Neural cell (in vitro differentiated cells): ENCODE measurements around the gene TMEM184A. TPM values are rescaled to one million over a fixed set of nuclear protein-coding genes. Genes with fewer than 3 reads are reported as not detected.

Source experiments
- H2AFZ ChIP-seq: fragments of 200-600, 300-800 bp; sonication (generic), shearing (Covaris generic); 2 replicates; pipeline ENCODE4 v1.6.0; 2014; ENCODE audit warnings: low read depth, mild to moderate bottlenecking, antibody characterized with exemption, low read length, moderate library complexity
- H3F3A ChIP-seq: fragments of 200-600 bp; shearing (Covaris generic); 2 replicates; pipeline ENCODE4 v1.6.1; 2016; ENCODE audit warnings: mild to moderate bottlenecking, moderate library complexity, mixed read lengths, antibody characterized with exemption, low read length; ENCODE audit not compliant: insufficient read depth, poor library complexity, severe bottlenecking
- H3K27ac ChIP-seq: fragments of 200-600, 300-800 bp; sonication (generic), shearing (Covaris generic); 2 replicates; pipeline ENCODE4 v1.5.1; 2014; ENCODE audit warnings: mild to moderate bottlenecking, low read length, moderate library complexity
- H3K27me3 ChIP-seq: fragments of 300-800, 200-600 bp; sonication (generic), shearing (Covaris generic); 2 replicates; pipeline ENCODE4 v1.6.0; 2014; ENCODE audit warnings: mild to moderate bottlenecking, low read depth, low read length, moderate library complexity; ENCODE audit not compliant: insufficient read depth
- H3K36me3 ChIP-seq: fragments of 300-800, 200-600 bp; sonication (generic), shearing (Covaris generic); 2 replicates; pipeline ENCODE4 v1.5.1; 2014; ENCODE audit warnings: mild to moderate bottlenecking, antibody characterized with exemption, low read length, moderate library complexity; ENCODE audit not compliant: insufficient read depth
- H3K4me2 ChIP-seq: fragments of 300-800, 200-600 bp; sonication (generic), shearing (Covaris generic); 2 replicates; pipeline ENCODE4 v1.6.0; 2014; ENCODE audit warnings: mild to moderate bottlenecking, low read length
- H3K4me3 ChIP-seq: fragments of 300-800, 200-600 bp; sonication (generic), shearing (Covaris generic); 2 replicates; pipeline ENCODE4 v1.5.1; 2014; ENCODE audit warnings: mild to moderate bottlenecking, low read length, moderate library complexity
- H3K79me2 ChIP-seq: fragments of 200-600 bp; shearing (Covaris generic); replicated peaks from 2 replicates; pipeline ENCODE4 v1.6.0; 2014; ENCODE audit warnings: mild to moderate bottlenecking, low read length, moderate library complexity; ENCODE audit not compliant: insufficient read depth
- H3K9ac ChIP-seq: fragments of 300-800, 200-600 bp; sonication (generic), shearing (Covaris generic); 2 replicates; pipeline ENCODE4 v1.6.1; 2016; ENCODE audit warnings: mild to moderate bottlenecking, low read length, mixed read lengths
- H3K9me2 ChIP-seq: fragments of 200-600 bp; shearing (Covaris generic); 2 replicates; pipeline ENCODE4 v1.6.1; 2016; ENCODE audit warnings: mild to moderate bottlenecking, low read length, mixed read lengths; ENCODE audit not compliant: insufficient read depth
- H3K9me3 ChIP-seq: fragments of 200-600, 300-800 bp; sonication (generic), shearing (Covaris generic); 2 replicates; pipeline ENCODE4 v1.6.1; 2016; ENCODE audit warnings: mild to moderate bottlenecking, mixed run types, low read length, moderate library complexity, mixed read lengths
- H4K20me1 ChIP-seq: fragments of 200-600 bp; shearing (Covaris generic); 2 replicates; pipeline ENCODE4 v1.6.1; 2016; ENCODE audit warnings: mild to moderate bottlenecking, mixed run types; ENCODE audit not compliant: insufficient read depth
- CTCF ChIP-seq: fragments of 450-650 bp; IDR thresholded peaks from 2 replicates; pipeline ENCODE4 v1.5.1; 2014; ENCODE audit warnings: antibody characterized with exemption, mild to moderate bottlenecking, moderate library complexity; ENCODE audit not compliant: poor library complexity, severe bottlenecking
- EP300 ChIP-seq: fragments of 450-650 bp; conservative IDR thresholded peaks from 2 replicates; pipeline ENCODE4 v1.6.1; 2014; ENCODE audit warnings: antibody characterized with exemption, mild to moderate bottlenecking, moderate library complexity; ENCODE audit not compliant: poor library complexity, severe bottlenecking
- EZH2 ChIP-seq: fragments of 200-600, 300-800 bp; shearing (Covaris generic), sonication (generic); IDR thresholded peaks from 2 replicates; pipeline ENCODE4 v1.6.1; 2014; ENCODE audit warnings: antibody characterized with exemption, low read length, borderline replicate concordance, mild to moderate bottlenecking; ENCODE audit not compliant: insufficient read depth, poor library complexity, severe bottlenecking
- MXI1 ChIP-seq: fragments of 450-650 bp; conservative IDR thresholded peaks from 2 replicates; pipeline ENCODE4 v1.6.1; 2014; ENCODE audit warnings: antibody characterized with exemption, mild to moderate bottlenecking; ENCODE audit not compliant: poor library complexity, severe bottlenecking
- POLR2AphosphoS5 ChIP-seq: IDR thresholded peaks from 2 replicates; pipeline ENCODE4 v1.6.1; 2012
- RAD21 ChIP-seq: fragments of 450-650 bp; conservative IDR thresholded peaks from 2 replicates; pipeline ENCODE4 v1.6.1; 2014; ENCODE audit warnings: antibody characterized with exemption, mild to moderate bottlenecking, moderate library complexity
- REST ChIP-seq: IDR thresholded peaks from 2 replicates; pipeline ENCODE4 v1.6.1; 2012; ENCODE audit warnings: borderline replicate concordance
- SMC3 ChIP-seq: fragments of 450-650 bp; conservative IDR thresholded peaks from 2 replicates; pipeline ENCODE4 v1.6.1; 2014; ENCODE audit warnings: antibody characterized with exemption, mild to moderate bottlenecking, moderate library complexity; ENCODE audit not compliant: poor library complexity
- TAF1 ChIP-seq: IDR thresholded peaks from 2 replicates; pipeline ENCODE4 v1.6.1; 2012; ENCODE audit warnings: low read depth
- polyA plus RNA-seq: library from polyadenylated mRNA; depleted of rRNA; stranded (reverse); fragments of >200 nt; gene quantifications from 2 replicates; pipeline ENCODE4 v1.2.3, GENCODE V29; 2014

The TMEM184A gene
- polyA plus RNA-seq, 1 donor from 2014 or later = not detected

GRCh38 chr7:1569833-1570632 lies 14.0 kb upstream of the TMEM184A start, which contains the start of gene PSMG3:
Gene PSMG3, minus strand, starts transcription at chr7:1570032. Its CDS starts 693 bp downstream, at chr7:1569339.
- H3K36me3 ChIP-seq = no peaks in the 10 kb centered on the region
- H3K79me2 ChIP-seq = peaks cover 5% of the 10 kb centered on the region
- no peaks in the 10 kb centered on the region for H4K20me1 ChIP-seq
- H3K27ac ChIP-seq = peak within 1 kb of the TSS; percentile 74
- H3F3A ChIP-seq = no peaks in the 10 kb centered on the region
- no peaks in the 10 kb centered on the region for H3K9me2 ChIP-seq
- peak within 1 kb of the TSS; percentile 32 for H2AFZ ChIP-seq
- H3K4me2 ChIP-seq = no peak within 1 kb of the TSS
- peak within 1 kb of the TSS; percentile 78 for H3K9ac ChIP-seq
- TF ChIP-seq CTCF (peak; percentile 51), EP300 (peak; percentile 28), EZH2 (no peak), POLR2AphosphoS5 (no peak), MXI1 (peak; percentile 63), RAD21 (peak; percentile 29), TAF1 (no peak), REST (no peak), SMC3 (no peak)
- no peaks in the 10 kb centered on the region for H3K9me3 ChIP-seq
- H3K27me3 ChIP-seq = no peaks in the 10 kb centered on the region
- peak within 1 kb of the TSS; percentile 80 for H3K4me3 ChIP-seq

DNA sequence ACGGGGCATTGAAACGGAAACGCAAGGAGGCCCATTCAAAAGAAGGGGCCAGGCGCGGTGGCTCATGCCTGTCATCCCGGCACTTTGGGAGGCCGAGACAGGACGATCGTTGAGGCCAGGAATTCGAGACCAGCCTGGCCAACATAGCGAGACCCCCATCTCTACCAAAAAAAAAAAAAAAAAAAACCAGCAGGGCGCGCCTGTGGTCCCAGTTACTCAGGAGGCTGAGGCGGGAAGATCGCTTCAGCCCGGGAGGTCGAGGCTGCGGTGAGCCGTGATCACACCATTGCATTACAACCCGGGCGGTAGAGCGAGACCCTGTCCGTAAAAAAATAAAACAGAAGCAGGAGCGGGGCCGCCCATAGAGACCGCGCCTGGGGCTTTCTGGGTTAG lies 13.4 kb upstream of the TMEM184A start:
- Histone ChIP-seq H3K9me2 (no peaks in the 10 kb centered on the region), H3K79me2 (peaks cover 5% of the 10 kb centered on the region), H3K4me2 (no peak overlapping the region), H3K27me3 (no peaks in the 10 kb centered on the region), H3K36me3 (no peaks in the 10 kb centered on the region), H4K20me1 (no peaks in the 10 kb centered on the region), H3K9me3 (no peaks in the 10 kb centered on the region), H3K9ac (peak overlapping the region; percentile 78), H3F3A (no peaks in the 10 kb centered on the region), H3K4me3 (peak overlapping the region; percentile 80), H3K27ac (peak overlapping the region; percentile 49), H2AFZ (no peak overlapping the region)
- TF ChIP-seq RAD21 = no peak
- no peak for TF ChIP-seq TAF1
- TF ChIP-seq EP300 = no peak
- TF ChIP-seq SMC3 = no peak
- TF ChIP-seq CTCF = no peak
- TF ChIP-seq REST = no peak
- TF ChIP-seq MXI1 = no peak
- TF ChIP-seq POLR2AphosphoS5 = no peak
- TF ChIP-seq EZH2 = no peak
